ENCODE measurements around the gene TTLL1. TPM values are rescaled to one million over a fixed set of nuclear protein-coding genes. Genes with fewer than 3 reads are reported as not detected.
"Not testable (repeated sequence)": the region's sequence is repeated elsewhere in the genome, so short reads cannot be mapped to it uniquely, and the experiment has no call there.

The TTLL1 gene
- total RNA-seq, 1 experiment from 2014 or later, result 6.5 TPM

DNA sequence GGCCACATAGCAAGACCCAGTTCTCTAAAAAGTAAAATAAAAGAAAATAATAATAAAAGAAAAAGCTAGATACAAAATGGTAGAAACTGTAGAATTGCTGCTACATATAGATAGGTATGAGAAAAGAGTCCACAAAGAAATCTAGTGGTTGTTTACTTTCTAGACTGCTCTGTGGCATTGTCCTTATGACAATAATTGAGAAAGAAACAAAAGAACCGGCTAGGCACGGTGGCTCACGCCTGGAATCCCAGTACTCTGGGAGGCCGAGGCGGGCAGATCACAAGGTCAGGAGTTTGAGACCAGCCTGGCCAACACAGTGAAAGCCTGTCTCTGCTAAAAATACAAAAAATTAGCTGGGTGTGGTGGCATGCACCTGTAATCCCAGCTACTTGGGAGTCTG is 73.0 kb downstream of the TTLL1 start:
- not testable (repeated sequence) for H3K4me3 ChIP-seq (ENCODE audit: insufficient read depth, low read depth, low read length); DNase-seq; H3K36me3 ChIP-seq (replicated peaks; ENCODE audit: control insufficient read depth, insufficient read depth, low read length); H3K27me3 ChIP-seq (ENCODE audit: control insufficient read depth, insufficient read depth, low read length)

DNA sequence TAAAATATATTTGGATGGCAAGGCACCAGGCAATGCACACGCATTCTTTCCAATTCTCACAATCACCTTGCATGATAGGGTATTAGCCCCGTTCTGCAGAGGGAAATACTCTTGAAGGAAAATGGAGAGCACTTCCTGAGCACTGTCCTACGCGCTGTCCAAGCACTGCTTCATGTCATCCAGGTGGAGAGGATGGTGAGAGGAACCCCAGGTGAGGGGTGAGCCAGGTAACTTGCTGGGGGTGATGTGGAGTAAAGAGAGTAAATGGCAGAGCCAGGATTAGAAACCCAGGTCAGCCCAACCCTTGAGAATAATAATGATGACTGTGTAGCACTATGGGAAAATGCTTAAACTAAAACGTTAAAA is 73.5 kb downstream of the TTLL1 start:
- peaks cover 1% of the 10 kb centered on the region; the same call in 1 of the 2 replicates for H3K27me3 ChIP-seq (ENCODE audit: control insufficient read depth, insufficient read depth, low read length)
- H3K36me3 ChIP-seq (replicated peaks; ENCODE audit: control insufficient read depth, insufficient read depth, low read length), result no peaks in the 10 kb centered on the region
- peak overlapping the region; percentile 57 for H3K4me3 ChIP-seq (ENCODE audit: insufficient read depth, low read depth, low read length)
- no peak for DNase-seq

GRCh38 chr22:43014869-43015676 is 74.1 kb downstream of the TTLL1 start, which contains the start of gene PACSIN2:
TSS of gene PACSIN2 (minus strand) at chr22:43015149. CDS start at chr22:42912080, 103,069 bp downstream.
- H3K4me3 ChIP-seq (ENCODE audit: insufficient read depth, low read depth, low read length), result peak within 1 kb of the TSS; percentile 80
- peaks cover 1% of the 10 kb centered on the region; the same call in 1 of the 2 replicates for H3K27me3 ChIP-seq (ENCODE audit: control insufficient read depth, insufficient read depth, low read length)
- DNase-seq, result peak; percentile 100
- no peaks in the 10 kb centered on the region for H3K36me3 ChIP-seq (replicated peaks; ENCODE audit: control insufficient read depth, insufficient read depth, low read length)

- peaks cover 1% of the 10 kb centered on the region; the same call in 1 of the 2 replicates for H3K27me3 ChIP-seq (ENCODE audit: control insufficient read depth, insufficient read depth, low read length)
Observed at GRCh38 chr22:43014316-43014868, 74.8 kb downstream of the TTLL1 start.

GRCh38 chr22:43013355-43014315 is 75.6 kb downstream of the TTLL1 start:
- H3K4me3 ChIP-seq (ENCODE audit: insufficient read depth, low read depth, low read length), result peak overlapping the region; percentile 80
- peak; percentile 72 for DNase-seq
- no peaks in the 10 kb centered on the region for H3K36me3 ChIP-seq (replicated peaks; ENCODE audit: control insufficient read depth, insufficient read depth, low read length)
- H3K27me3 ChIP-seq (ENCODE audit: control insufficient read depth, insufficient read depth, low read length), result peaks cover 1% of the 10 kb centered on the region; the same call in 1 of the 2 replicates

More at GRCh38 chr22:43014316-43014868, 74.8 kb downstream of the TTLL1 start:
- DNase-seq, result peak; percentile 89
- peak overlapping the region; percentile 80 for H3K4me3 ChIP-seq (ENCODE audit: insufficient read depth, low read depth, low read length)
- H3K36me3 ChIP-seq (replicated peaks; ENCODE audit: control insufficient read depth, insufficient read depth, low read length), result no peaks in the 10 kb centered on the region

- H3K27me3 ChIP-seq (ENCODE audit: control insufficient read depth, insufficient read depth, low read length), result peaks cover 1% of the 10 kb centered on the region; the same call in 1 of the 2 replicates
- no peaks in the 10 kb centered on the region for H3K36me3 ChIP-seq (replicated peaks; ENCODE audit: control insufficient read depth, insufficient read depth, low read length)
- no peak overlapping the region for H3K4me3 ChIP-seq (ENCODE audit: insufficient read depth, low read depth, low read length)
- DNase-seq, result no peak
Observed at GRCh38 chr22:43012390-43012789, 76.8 kb downstream of the TTLL1 start.

GRCh38 chr22:43011079-43011478 is 78.1 kb downstream of the TTLL1 start:
- Histone ChIP-seq H3K4me3 (ENCODE audit: insufficient read depth, low read depth, low read length) (no peak overlapping the region), H3K27me3 (ENCODE audit: control insufficient read depth, insufficient read depth, low read length) (peaks cover 1% of the 10 kb centered on the region; the same call in 1 of the 2 replicates), H3K36me3 (replicated peaks; ENCODE audit: control insufficient read depth, insufficient read depth, low read length) (no peaks in the 10 kb centered on the region)
- DNase-seq, result no peak

GRCh38 chr22:43009444-43009843 is 79.7 kb downstream of the TTLL1 start:
- no peak for DNase-seq
- Histone ChIP-seq H3K4me3 (ENCODE audit: insufficient read depth, low read depth, low read length) (no peak overlapping the region), H3K36me3 (replicated peaks; ENCODE audit: control insufficient read depth, insufficient read depth, low read length) (no peaks in the 10 kb centered on the region), H3K27me3 (ENCODE audit: control insufficient read depth, insufficient read depth, low read length) (no peaks in the 10 kb centered on the region)

DNA sequence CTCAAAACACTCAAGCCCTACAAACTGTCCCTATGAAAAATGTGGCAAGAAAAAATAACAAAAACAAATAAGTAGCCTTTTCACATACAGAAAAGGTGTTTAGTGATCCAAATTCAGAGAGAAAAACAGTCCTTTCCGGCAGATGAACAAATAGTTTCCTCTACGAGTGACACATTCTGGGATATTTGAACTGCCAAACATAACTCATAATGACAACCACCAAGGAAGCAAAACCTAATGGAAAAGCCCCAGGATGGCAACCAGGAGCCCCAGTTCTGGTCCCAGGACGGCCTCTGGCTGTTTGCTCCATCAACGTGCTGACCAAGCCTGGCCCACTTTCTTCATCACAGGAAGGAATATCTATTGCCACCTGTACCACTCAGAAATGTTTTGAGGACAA is 80.3 kb downstream of the TTLL1 start:
- no peak for DNase-seq
- H3K36me3 ChIP-seq (replicated peaks; ENCODE audit: control insufficient read depth, insufficient read depth, low read length), result no peaks in the 10 kb centered on the region
- no peak overlapping the region for H3K4me3 ChIP-seq (ENCODE audit: insufficient read depth, low read depth, low read length)
- H3K27me3 ChIP-seq (ENCODE audit: control insufficient read depth, insufficient read depth, low read length), result no peaks in the 10 kb centered on the region

GRCh38 chr22:43008509-43008908 is 80.7 kb downstream of the TTLL1 start:
- Histone ChIP-seq H3K36me3 (replicated peaks; ENCODE audit: control insufficient read depth, insufficient read depth, low read length) (no peaks in the 10 kb centered on the region), H3K4me3 (ENCODE audit: insufficient read depth, low read depth, low read length) (no peak overlapping the region), H3K27me3 (ENCODE audit: control insufficient read depth, insufficient read depth, low read length) (no peaks in the 10 kb centered on the region)
- DNase-seq, result no peak

DNA sequence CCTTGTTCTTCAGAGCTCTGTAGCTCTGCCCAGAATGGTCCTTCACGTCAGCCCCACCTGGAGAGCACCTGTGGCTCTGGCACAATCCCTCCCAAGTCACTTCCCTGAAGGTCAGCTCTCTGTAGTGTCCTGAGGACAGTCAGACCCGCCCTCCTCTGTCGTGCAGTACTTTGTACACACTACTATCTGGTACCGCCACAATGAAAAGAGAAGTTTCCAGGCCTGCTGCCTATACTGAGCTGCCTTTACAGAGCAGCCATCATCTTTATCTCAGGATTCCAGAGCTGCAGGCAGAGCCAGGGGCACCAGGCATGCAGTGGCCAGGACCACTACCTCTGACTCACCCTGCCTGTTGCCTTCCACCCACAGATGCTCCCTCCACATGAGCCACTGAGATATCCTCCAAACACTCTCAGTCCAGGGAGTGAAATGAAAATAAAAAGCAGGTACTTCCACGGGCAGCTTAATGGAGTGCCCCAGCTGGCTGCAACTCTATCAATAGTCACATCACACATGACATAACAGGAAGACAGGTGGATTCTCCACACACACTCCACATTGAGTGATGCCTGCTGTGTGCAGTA is 81.6 kb downstream of the TTLL1 start:
- no peak for DNase-seq
- Histone ChIP-seq H3K4me3 (ENCODE audit: insufficient read depth, low read depth, low read length) (no peak overlapping the region), H3K27me3 (ENCODE audit: control insufficient read depth, insufficient read depth, low read length) (no peaks in the 10 kb centered on the region), H3K36me3 (replicated peaks; ENCODE audit: control insufficient read depth, insufficient read depth, low read length) (no peaks in the 10 kb centered on the region)

DNA sequence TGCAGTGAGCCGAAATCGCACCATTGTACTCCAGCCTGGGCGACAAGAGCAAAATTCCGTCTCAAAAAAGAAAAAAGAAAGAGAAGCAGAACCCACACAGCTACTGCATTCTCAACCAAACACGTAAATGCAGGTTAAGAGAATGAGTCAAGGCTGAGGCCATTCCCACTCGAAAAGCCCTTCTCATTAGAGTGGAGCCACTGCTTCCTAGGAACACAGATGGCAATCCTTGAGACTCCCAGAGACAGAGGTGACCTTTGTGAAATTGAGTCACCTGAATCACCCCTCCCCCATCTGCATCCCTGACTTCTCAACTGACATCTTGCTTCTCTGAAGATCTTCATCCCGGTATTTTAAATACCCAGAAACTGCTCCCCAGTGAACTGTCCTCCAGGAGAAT is 82.4 kb downstream of the TTLL1 start:
- no peak for DNase-seq
- Histone ChIP-seq H3K4me3 (ENCODE audit: insufficient read depth, low read depth, low read length) (no peak overlapping the region), H3K27me3 (ENCODE audit: control insufficient read depth, insufficient read depth, low read length) (no peaks in the 10 kb centered on the region), H3K36me3 (replicated peaks; ENCODE audit: control insufficient read depth, insufficient read depth, low read length) (no peaks in the 10 kb centered on the region)

GRCh38 chr22:43006016-43006505 is 83.1 kb downstream of the TTLL1 start:
- Histone ChIP-seq H3K36me3 (replicated peaks; ENCODE audit: control insufficient read depth, insufficient read depth, low read length) (no peaks in the 10 kb centered on the region), H3K27me3 (ENCODE audit: control insufficient read depth, insufficient read depth, low read length) (no peaks in the 10 kb centered on the region), H3K4me3 (ENCODE audit: insufficient read depth, low read depth, low read length) (no peak overlapping the region)
- DNase-seq, result no peak

DNA sequence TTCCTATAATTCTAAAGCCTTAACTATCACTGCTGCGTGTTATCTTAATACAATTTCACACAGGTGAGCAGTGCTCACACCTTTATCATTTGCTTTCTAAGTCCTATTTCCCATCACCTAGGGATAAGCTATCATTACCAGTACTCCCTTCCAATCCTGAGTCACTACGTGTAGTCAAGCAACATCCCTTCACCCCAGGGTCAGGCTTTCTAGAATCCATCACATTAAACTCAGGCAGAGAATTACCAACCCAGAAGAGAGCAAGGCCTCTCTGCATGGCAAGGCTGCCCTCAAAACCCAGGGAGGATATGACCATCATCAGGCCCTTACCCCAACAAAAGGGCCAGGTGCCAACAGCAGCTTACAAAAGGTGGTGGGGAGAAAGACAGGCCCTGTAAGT is 84.1 kb downstream of the TTLL1 start:
- no peaks in the 10 kb centered on the region for H3K36me3 ChIP-seq (replicated peaks; ENCODE audit: control insufficient read depth, insufficient read depth, low read length)
- H3K4me3 ChIP-seq (ENCODE audit: insufficient read depth, low read depth, low read length), result no peak overlapping the region
- H3K27me3 ChIP-seq (ENCODE audit: control insufficient read depth, insufficient read depth, low read length), result no peaks in the 10 kb centered on the region
- DNase-seq, result no peak

Measured in H7 (cell line).